Ammon's horn (tissue), 1 donor: ENCODE data around the gene ABLIM2.

Experiments used
- DNase-seq: peaks from one replicate; pipeline ENCODE4 v3.0.0-alpha.2; 2016; ENCODE audit warnings: low spot score

Gene ABLIM2

DNA sequence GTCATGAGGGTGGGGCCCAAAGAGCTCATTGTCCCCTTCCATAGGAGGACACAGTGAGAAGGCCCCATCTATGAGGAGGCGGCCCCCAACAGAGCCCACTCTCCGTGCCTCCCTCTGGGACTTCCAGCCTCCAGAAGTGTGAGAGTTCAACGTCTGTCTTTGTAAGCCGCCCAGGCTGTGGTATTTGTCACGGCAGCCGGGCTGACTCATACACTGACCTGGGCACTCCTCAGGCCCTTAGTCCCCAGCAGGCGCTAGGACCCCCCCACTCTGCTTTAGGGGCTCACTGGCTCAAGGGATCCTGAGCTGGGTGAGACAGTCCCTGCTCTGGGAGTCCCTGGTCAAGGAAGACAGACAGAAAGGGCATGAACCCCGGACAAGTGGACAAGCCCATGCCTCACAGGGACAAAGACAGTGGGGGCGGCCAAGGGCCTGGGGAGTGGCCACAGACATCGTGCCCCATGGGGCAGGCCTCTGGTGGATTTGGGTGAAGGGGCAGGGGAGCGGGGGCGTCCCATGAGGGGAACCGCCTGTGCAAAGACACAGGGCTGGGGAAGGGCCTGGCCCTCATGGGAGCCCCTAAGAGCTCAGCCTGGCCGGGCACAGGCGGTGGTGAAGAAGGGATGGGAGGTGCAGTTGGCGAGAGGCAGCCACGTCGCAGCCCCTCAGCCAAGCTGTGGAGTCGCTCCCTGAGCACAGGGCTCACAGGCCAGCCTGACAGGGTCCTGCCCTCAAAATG is 21.5 kb downstream of the ABLIM2 start:
- DNase-seq, result no peak

DNA sequence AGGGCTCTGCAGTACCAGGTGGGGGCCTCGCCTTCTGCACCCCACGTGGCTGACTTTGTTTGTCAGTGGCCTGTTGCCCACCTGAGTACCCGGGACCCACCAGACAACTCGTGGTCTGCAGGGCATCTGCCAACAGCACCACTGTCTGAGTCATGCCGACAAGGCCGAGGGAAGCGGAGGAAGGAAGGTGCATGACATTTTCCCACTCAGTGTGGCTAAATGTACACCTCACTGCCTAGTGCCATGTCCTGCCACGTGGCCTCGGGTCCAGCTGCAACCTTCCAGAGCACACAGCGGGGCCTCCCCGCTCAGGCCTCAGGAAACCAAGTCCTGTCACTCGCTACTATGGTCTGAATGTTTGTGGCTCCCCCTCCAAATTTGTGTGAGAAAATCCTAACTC is 22.1 kb downstream of the ABLIM2 start:
- DNase-seq, result no peak

DNA sequence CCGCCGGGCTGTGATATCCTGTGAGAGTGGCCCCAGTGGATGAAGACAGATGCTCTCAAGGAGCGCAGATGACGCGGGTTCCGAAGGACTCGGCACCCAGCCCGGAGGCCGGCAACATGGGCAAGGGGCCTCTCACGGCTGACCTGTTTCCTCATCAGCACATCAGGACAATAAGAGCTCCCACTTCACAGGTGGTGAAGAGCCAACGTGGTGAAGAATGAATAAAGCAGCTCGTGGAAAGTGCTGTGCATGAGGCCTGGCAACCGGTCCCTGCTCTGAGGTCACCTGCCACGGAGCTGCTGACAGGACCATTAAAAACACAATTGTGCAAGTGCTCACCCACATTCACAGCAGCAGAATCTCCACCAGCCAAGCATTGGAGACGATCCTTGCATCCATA is 22.9 kb downstream of the ABLIM2 start:
- no peak for DNase-seq

DNA sequence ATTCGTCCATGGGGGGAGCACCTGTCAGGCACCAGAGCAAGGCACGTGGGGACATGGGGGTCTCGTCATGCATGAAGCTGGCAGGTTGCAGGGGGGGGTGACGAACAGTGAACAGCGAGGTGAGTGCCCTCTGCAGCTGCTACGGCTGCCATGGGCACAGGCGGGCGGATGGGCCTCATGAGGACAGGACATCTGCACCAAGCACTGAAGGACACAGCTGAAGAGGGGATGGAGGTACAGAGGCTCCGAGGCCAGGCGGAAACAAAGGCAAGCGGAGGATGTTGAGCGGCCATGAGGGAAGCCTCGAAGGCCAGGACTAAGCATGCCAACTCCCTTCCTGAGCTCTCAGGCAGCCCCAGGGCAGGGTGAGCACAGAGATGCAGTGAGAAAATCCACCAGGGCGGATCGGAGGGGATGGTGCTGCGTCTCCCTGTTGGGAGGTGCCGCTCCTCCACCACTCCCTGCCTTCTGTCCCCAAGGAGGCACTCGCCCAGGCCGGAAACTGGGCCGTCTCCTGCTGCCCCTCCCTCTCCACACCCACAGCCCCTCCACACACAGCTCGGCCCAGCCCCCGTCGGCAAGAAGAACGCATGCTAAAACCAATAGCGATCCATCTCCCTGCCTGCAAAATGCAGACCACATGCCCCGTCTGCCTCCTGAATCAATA is 24.6 kb downstream of the ABLIM2 start:
- no peak for DNase-seq

DNA sequence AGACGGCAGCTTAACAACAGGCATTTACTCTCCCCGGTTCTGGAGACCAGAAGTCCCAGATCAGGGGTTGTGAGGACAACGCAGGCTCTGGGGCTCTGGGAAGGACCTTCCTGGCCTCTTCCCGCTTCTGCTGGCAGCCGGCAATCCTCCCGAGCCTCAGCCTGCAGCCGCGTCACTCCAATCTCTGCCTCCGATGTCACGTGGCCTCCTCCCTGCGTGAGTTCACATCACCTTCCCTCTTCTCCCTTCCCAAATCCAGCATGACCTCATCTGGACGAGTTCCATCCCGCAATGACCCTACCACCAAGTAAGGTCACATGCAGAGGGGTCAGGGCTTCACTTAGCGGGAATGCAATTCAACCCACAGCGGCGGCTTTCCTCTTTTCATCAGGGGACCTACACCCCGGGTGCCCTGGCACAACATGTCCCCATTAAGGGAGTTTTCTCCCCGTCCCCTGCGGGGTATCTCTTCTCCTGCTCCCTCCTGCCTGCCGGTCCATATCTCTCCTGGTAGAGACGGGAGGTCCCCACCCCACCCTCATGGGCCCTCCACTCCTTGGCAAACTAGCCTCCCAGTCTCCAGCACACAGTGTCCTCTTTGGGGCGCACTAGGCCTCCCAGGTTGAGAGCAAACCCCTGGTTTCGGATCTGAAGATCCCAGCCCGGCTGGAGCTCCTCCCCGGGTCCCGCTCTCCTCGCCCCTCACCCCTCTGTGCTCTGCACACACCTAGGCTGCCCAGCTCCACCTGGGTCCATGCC is 25.5 kb downstream of the ABLIM2 start:
- DNase-seq, result no peak

DNA sequence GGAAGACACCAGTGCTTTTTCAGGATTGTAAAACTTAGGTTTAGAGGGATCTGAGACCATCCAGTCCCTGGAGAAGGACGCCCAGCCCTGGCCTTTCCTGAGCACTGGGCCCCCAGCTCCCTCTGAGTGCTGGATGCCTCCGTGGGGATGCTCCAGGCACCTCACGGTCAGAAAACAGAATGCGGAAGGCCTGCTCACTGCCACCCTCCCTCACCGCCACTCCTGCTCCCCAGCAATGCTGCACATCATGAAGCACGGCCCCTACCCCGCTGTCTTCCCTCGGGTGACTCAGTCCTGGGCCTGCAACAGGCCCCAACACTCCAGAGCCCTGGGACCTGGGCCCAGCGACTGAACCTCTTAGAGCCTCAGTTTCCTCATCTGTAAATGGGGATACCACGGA is 26.2 kb downstream of the ABLIM2 start:
- DNase-seq, result no peak

DNA sequence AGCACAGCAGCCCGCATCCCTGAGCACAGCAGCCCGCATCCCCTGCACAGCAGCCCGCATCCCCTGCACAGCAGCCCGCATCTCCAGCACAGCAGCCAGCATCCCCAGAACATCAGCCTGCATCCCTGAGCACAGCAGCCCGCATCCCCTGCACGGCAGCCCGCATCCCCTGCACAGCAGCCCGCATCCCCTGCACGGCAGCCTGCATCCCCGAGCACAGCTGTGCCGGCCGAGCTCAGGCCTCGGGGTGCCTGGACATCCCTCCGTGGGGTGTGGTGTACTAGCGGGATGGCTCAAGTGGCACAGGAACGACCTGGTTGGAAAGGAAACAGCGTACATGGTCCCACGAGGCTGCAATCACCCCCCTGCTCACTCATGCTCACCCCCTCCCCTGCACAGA is 26.8 kb downstream of the ABLIM2 start:
- no peak for DNase-seq

DNA sequence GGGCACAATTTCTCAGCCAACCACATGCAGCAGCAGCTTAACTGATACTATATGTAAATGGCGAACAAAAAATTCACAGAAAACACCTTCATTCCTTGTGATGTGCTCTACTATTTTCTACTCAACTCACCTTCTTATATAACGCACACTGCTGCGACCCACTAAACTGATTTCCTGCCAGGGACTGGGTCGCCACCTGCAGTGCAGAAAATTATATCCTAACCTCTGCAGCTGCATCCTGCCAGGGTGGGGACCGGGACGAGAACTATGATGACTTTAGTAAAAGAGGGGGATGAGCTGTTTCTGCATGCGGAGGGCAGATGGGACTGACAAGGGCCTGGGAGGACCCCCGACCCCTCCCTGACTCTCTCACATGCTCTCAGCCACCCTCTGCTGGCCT is 27.4 kb downstream of the ABLIM2 start:
- no peak for DNase-seq

DNA sequence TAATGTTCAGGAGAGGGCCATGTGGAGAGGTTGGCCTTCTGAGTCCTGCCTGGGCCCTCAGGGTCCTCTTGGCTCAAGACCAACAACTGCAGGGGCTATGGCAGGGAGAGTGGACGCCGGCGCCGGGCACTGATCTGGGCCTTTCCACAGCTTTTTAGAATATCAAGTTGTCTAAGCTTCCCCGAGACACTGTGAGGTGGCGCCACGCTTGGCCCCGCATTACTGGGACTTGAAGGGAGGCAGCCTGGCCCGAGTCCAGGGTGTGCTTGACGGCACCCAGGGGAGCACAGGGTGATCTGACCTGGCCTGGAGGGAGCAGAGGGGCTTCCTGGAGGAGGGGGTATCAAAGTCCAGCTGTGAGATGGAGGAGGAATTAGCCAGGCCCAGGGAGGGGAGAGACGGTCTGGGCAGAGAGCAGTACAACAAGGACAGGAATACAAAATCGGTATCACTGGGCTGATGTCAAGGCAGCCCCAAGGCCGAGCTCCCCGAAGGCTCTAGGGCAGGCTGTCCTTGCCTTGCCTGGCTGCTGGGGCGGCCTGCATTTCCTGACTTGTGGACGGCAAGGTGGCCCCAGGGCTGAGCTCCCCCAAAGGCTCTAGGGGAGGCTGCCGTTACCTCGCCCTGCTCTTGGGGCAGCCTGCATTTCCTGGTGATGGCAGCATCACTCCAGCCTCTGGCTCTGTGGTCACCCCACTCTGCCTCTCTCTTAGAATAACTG is 28.1 kb downstream of the ABLIM2 start:
- DNase-seq, result no peak

DNA sequence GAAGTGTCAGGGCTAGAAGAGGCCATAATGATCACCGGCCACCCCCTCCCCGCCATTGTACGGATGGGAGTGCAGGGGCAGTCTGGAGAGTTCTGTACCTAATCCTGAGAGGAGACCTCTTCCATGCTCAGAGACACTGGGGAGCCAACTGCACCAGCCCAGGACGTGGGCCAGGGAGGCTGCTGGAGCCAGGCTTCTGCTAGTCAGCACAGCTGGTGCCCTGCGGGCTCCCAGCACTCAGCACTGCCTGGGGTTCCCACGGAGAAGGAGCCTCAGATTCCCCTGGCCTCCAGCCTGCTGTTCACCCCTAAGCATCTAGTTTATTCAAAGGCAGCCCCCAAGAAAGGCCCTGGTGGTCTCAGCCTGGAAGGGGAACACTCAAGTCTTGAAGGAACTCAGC is 28.8 kb downstream of the ABLIM2 start:
- no peak for DNase-seq

DNA sequence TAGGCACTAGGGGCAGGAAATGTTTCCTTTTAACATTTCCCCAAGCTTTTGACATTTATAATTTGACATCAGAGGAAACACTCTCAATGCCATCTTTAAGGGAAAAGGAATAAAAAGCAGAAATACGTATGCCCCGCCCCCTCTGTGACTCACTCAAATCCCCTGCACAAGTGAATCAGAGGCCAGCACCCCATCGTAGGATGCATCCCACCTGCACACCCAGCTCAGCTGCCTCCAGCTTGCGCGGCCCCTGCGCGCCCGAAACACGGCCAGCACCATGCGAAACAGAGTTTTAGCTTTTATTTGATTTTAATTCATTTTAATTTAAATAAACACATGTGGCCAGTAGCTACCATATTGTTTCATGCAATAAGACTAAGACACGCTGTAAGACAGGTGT is 29.5 kb downstream of the ABLIM2 start:
- DNase-seq, result no peak

DNA sequence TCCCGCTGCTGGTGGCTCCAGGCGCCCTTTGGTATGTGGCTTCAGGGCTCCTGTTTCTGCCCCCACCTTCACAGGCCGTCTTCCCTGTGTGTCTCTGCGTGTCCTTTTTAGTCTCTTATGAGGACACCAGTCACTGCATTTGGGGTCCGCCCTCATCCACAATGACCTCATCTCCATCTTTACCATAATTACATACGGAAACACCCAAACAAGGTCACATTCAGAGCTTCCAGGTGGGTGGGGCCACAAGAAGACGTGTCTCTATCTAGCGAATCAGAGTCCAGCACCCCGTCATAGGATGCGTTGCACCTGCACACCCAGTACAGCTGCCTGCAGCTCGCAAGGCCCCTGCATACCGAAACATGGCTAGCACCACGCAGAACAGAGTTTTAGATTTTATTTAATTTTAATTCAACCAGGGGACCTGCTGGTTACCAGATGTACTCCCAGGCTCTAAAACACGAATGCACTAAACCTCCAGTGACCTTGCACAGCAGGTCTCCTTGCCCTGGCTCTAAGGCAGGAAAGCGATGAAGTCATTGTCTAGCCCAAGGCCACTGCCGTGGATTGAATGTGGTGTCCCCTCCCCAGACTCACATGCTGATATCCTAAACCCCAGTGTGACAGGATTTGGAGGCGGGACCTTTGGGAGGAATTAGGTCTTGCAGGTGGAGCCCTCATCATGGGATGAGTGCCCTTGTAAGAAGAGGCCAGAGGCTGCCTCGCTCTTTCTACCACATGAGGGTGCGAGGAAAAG is 30.3 kb downstream of the ABLIM2 start:
- DNase-seq, result no peak

DNA sequence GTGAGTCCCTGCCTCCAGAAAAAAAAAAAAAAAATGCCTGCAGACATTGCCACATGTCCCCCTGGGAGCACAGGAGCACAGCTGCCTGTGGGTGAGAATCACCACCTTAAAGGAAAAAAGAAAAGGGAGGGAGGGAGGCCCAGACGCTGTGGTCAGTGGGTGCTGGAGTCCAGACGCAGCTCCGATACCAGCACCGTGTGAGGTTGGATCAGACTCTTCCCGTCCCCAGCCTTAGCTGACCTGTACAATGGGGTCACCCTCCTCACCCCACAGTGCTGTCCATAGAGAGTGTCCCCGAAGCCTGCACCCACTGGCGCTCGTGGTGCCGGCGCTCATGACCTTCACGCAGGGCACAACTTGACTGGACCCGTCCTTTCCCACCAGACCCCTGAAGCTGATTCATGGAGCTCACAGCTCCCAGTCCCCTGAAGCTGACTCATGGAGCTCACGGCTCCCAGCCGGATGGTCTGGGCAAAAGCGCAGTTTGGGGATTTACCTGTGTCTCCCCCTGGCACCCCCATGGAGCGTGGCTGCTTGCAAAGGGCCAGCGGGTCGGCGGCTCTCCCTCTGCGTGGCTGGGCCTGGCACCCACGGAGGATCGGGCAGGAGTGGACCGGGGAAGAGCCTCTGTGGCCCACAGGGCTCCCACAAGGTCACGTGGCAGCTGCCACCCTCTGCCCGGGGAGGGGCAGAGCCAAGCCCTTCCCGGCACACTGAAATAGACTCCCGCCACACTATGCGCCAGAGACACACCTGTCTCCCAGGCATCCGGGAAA is 31.4 kb downstream of the ABLIM2 start:
- DNase-seq, result no peak

DNA sequence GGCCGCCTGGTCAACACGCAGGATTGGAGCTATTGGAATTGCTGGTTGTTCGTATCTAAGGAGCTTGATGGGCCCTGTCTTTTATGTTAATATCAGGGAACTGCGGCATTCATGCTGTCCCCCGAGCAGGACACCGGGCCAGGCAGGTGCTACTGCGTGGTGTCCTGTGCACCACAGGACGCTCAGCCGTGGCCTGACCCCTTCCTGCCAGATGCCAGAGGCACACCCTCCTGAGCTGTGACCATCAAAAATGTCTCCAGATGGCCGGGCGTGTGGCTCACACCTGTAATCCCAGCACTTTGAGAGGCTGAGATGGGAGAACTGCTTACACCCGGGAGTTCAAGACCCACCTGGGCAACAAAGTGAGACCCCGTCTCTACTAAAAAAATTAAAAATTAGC is 32.1 kb downstream of the ABLIM2 start:
- no peak for DNase-seq

DNA sequence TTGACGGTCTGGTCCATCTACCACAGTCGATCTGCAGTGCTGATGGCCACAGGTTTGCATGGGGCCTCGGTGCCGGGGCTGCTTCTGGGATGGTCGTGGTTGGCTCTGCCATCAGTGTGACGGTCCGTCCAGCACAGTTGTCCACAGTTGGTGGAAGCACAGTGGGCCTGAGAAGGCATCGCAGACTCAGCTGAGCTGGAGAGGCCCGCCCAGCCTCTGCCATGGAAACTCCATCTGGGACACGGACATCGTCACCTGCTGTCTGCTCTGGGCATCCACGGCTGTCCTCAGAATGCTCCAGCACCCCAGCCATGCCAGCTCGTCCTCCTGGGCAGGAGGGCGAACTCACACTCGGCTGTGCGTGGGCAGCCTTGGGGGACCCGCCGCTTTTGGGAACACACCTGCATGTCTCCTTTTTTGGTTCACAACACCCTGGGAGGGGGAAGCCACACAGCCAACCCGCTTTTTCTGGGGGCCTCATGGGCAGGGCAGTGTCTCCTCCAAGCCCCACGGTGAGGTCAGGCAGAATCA is 33.0 kb downstream of the ABLIM2 start:
- no peak for DNase-seq

DNA sequence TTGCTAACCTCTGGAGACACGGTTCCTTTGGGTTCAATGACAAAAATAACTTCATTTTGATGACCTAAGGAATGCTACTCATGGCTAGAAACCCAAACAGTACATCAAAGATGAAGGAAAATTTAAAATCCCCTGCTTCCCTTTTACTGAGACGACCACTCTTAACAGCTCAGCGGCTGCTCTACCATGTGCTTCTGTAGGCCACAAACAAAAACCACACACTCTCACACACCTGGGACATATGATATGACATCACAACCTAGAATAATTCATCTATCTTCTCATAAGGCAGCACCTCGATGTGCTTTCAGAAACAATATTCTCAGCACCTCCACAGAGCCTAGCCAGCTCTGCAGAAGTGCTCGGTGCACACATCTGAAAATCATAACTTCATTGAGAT is 34.7 kb downstream of the ABLIM2 start:
- DNase-seq, result no peak

DNA sequence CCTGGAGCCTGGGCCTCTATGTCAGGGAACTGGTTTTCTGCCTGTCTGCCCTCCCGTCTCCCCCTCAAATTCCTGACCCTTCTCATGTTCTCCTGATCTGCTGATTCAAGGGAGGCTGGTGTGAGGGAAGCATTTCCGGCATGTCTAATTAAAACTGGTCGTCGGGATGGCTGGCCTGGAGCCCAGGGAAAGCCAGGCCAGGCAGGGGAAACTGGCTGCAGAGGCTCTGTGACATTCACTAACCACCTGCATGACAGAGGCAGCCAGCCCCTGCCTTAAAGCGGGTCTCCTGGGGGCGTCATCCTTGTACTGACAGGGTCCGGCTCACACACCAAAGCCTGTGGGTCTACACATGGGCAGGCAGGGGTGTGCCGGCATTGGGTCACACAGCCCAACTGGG is 35.2 kb downstream of the ABLIM2 start:
- DNase-seq, result no peak

DNA sequence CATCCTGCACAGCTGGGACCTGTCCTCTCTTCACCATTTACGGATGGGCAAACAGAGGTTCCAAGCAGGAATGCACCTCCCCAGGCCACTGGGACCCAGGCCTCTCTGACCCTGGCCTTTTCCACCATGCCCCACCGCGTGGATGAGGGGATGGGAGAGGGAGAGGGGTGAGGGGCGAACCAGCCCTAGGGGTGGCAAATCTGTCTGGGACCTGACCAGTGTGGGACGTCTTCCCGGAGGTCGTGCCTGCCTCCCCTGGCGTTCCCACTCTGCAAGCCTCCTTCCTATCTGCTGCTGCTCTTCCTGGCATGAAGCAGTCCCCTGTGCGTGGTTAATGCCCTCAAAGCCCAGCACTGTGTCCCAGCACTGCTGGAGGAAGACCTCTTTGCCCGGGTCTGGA is 35.9 kb downstream of the ABLIM2 start:
- DNase-seq, result no peak

DNA sequence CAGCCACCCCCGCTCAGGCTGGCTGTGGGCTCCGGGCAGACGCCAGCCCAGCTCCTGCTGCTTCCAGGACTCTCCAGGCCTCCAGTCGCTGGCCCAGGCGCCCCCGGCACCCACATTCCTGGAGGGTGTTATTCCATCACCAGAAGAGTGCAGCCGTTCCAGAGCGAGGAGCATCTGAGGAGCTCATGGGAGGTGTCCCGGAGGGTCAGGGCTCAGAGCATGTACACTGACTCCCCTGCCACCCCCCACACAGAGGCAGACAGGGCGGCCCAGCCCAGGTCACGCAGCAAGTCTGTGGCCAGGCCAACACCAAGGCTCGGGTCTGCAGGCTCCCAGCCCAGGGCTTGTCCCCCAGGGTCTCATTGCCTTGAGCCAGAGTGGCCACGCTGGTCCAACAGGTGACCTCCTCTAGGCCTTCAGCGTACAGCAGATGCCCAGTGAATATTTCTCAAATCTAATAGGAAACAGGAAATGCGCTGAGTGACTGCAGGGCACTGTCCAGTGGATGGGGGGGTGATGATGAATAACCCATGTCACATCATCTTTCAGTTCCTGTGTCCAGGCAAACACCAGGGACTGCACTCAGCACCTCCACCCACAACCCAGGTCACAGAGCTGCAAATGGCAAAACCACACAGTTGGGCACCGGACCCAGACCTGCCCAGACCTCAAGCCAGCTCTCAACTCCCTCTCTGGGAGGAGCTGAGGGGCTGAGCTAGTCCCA is 37.2 kb downstream of the ABLIM2 start:
- no peak for DNase-seq

DNA sequence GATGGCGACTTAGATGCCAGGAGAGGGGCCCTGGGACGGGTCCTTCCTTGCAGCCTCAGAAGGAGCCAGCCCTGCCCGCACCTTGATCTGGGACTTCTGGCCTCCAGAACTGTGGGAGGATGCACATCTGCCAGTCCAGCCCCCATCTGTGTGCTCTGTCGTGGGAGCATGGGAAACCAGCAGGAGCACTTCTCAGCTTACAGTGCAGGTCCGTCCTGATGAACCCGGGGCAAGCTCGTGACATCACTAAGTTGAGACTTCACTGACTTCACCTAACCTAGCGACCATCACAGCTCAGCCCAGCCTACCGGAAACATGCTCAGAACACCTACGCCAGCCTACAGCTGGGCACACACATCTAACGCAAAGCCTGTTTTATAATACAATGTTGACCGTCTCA is 38.1 kb downstream of the ABLIM2 start:
- no peak for DNase-seq
